ENCODE measurements around the gene CACNA2D3.

DNA sequence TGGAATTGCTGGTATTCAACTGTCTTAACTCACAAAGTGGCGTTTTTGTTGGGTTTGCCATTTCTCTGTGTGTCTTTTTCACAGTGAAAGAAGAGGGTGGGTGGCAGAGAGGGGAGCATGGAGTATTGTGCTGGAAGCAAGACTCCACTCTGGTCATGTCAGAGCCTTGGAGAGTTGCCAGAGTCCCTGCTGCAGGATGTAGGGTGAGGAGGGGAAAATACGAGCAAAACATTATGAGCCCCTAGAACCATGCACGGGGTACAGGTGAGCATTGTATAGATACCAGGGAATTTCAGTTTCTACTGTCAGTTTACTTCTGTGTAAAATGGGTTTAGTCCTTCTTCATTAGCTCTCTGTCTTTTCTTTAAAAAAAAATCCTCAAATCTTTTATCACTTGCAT lies 249.9 kb downstream of the CACNA2D3 start:
- TF ChIP-seq CTCF (IDR thresholded peaks at IDR 0.05) (no peak), POLR2A (IDR thresholded peaks at IDR 0.05) (no peak)
